DND-41 (cell line): Measurements from ENCODE around the gene CDH23.

Experiments used
- ATAC-seq: fragments of 200-7000 bp; cut with Tn5 transposase; 3 replicates; pipeline ENCODE4 v1.9.1; 2021; ENCODE audit warnings: low read depth; ENCODE audit not compliant: insufficient read depth
- DNase-seq: peaks from one replicate; pipeline ENCODE4 v3.0.0-alpha.2; 2020
- H2AFZ ChIP-seq: 2 replicates; pipeline ENCODE4 v1.6.0; 2012; ENCODE audit warnings: low read depth, low read length
- H3K27ac ChIP-seq: 2 replicates; pipeline ENCODE4 v1.5.1; 2012; ENCODE audit warnings: low read length, inconsistent platforms
- H3K27me3 ChIP-seq: fragments of 200-600 bp; sonication (generic); 2 replicates; pipeline ENCODE4 v1.6.0; 2012; ENCODE audit warnings: low read length, mild to moderate bottlenecking, inconsistent platforms; ENCODE audit not compliant: insufficient read depth, poor library complexity
- H3K36me3 ChIP-seq: 2 replicates; pipeline ENCODE4 v1.5.1; 2012; ENCODE audit warnings: low read length, inconsistent platforms; ENCODE audit not compliant: insufficient read depth
- H3K4me1 ChIP-seq: 2 replicates; pipeline ENCODE4 v1.5.1; 2012; ENCODE audit warnings: mild to moderate bottlenecking, low read length; ENCODE audit not compliant: insufficient read depth
- H3K4me2 ChIP-seq: 2 replicates; pipeline ENCODE4 v1.6.0; 2012; ENCODE audit warnings: mild to moderate bottlenecking, moderate library complexity, low read length, inconsistent platforms; ENCODE audit not compliant: insufficient read depth
- H3K4me3 ChIP-seq, 2 experiments: fragments of 200-600 bp in 1 of 2; shearing (Covaris generic) in 1 of 2; 2 replicates each; pipeline ENCODE4 v1.5.1; 2012 to 2016; ENCODE audit warnings: inconsistent platforms in 2 of 2, low read length in 2 of 2, mild to moderate bottlenecking in 2 of 2, low read depth in 1 of 2, moderate library complexity in 1 of 2
- H3K79me2 ChIP-seq: 2 replicates; pipeline ENCODE4 v1.6.0; 2012; ENCODE audit warnings: low read length, inconsistent platforms; ENCODE audit not compliant: insufficient read depth
- H3K9ac ChIP-seq: 2 replicates; pipeline ENCODE4 v1.6.0; 2012; ENCODE audit warnings: low read depth, mild to moderate bottlenecking, inconsistent platforms, low read length, moderate library complexity
- H3K9me3 ChIP-seq: 2 replicates; pipeline ENCODE4 v1.5.1; 2012; ENCODE audit warnings: low read length, moderate library complexity, mild to moderate bottlenecking, inconsistent platforms; ENCODE audit not compliant: insufficient read depth, severe bottlenecking
- H4K20me1 ChIP-seq: 2 replicates; pipeline ENCODE4 v1.6.0; 2012; ENCODE audit warnings: low read length; ENCODE audit not compliant: insufficient read depth
- EZH2 ChIP-seq: IDR thresholded peaks from 3 replicates; pipeline ENCODE4 v1.6.1; 2012; ENCODE audit warnings: borderline replicate concordance, low read depth, mild to moderate bottlenecking, moderate library complexity, low read length, inconsistent platforms; ENCODE audit not compliant: severe bottlenecking
- TF ChIP-seq, protein P1 (sequence below): IDR thresholded peaks from 2 replicates; pipeline ENCODE4 v1.5.1; 2012; ENCODE audit warnings: borderline replicate concordance, low read length, moderate library complexity, mild to moderate bottlenecking; ENCODE audit not compliant: poor library complexity, severe bottlenecking; ENCODE audit errors: extremely low read depth

The CDH23 gene

GRCh38 chr10:71555087-71555723 lies 158.5 kb downstream of the CDH23 start:
- no peaks in the 10 kb centered on the region for H3K4me1 ChIP-seq
- no peak for ATAC-seq
- no peak for TF ChIP-seq EZH2
- TF ChIP-seq, protein P1, sequence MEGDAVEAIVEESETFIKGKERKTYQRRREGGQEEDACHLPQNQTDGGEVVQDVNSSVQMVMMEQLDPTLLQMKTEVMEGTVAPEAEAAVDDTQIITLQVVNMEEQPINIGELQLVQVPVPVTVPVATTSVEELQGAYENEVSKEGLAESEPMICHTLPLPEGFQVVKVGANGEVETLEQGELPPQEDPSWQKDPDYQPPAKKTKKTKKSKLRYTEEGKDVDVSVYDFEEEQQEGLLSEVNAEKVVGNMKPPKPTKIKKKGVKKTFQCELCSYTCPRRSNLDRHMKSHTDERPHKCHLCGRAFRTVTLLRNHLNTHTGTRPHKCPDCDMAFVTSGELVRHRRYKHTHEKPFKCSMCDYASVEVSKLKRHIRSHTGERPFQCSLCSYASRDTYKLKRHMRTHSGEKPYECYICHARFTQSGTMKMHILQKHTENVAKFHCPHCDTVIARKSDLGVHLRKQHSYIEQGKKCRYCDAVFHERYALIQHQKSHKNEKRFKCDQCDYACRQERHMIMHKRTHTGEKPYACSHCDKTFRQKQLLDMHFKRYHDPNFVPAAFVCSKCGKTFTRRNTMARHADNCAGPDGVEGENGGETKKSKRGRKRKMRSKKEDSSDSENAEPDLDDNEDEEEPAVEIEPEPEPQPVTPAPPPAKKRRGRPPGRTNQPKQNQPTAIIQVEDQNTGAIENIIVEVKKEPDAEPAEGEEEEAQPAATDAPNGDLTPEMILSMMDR: no peak

GRCh38 chr10:71555724-71556119 lies 159.0 kb downstream of the CDH23 start:
- H3K36me3 ChIP-seq: no peaks in the 10 kb centered on the region
- no peak overlapping the region for H2AFZ ChIP-seq
- H4K20me1 ChIP-seq: no peaks in the 10 kb centered on the region; the same call in none of the 2 replicates
- peaks cover 30% of the 10 kb centered on the region for H3K27me3 ChIP-seq
- H3K27ac ChIP-seq: no peak overlapping the region
- H3K9me3 ChIP-seq: no peaks in the 10 kb centered on the region
- DNase-seq: no peak
- H3K79me2 ChIP-seq: no peaks in the 10 kb centered on the region
- H3K4me1 ChIP-seq: no peaks in the 10 kb centered on the region
- no peak overlapping the region for H3K4me3 ChIP-seq
- TF ChIP-seq, protein P1: no peak
- TF ChIP-seq EZH2: no peak
- ATAC-seq: 0 out of 3 replicates have a peak, but pooled peaks have one; percentile 33
- no peak overlapping the region for H3K4me2 ChIP-seq
- H3K9ac ChIP-seq: no peak overlapping the region

More at GRCh38 chr10:71555087-71555723, 158.5 kb downstream of the CDH23 start:
- no peaks in the 10 kb centered on the region for H3K36me3 ChIP-seq
- no peak for DNase-seq
- H2AFZ ChIP-seq: no peak overlapping the region
- no peak overlapping the region for H3K4me3 ChIP-seq
- H3K79me2 ChIP-seq: no peaks in the 10 kb centered on the region
- no peak overlapping the region for H3K9ac ChIP-seq
- no peak overlapping the region for H3K4me2 ChIP-seq
- H3K27me3 ChIP-seq: peaks cover 24% of the 10 kb centered on the region
- no peak overlapping the region for H3K27ac ChIP-seq
- H4K20me1 ChIP-seq: no peaks in the 10 kb centered on the region; the same call in none of the 2 replicates
- H3K9me3 ChIP-seq: no peaks in the 10 kb centered on the region

- no peaks in the 10 kb centered on the region for H3K36me3 ChIP-seq
- TF ChIP-seq EZH2: no peak
- ATAC-seq (no peak), DNase-seq (no peak)
- H3K9ac ChIP-seq: no peak overlapping the region
- H4K20me1 ChIP-seq: no peaks in the 10 kb centered on the region; the same call in 1 of the 2 replicates
- H3K4me1 ChIP-seq: no peaks in the 10 kb centered on the region
- no peak overlapping the region for H3K4me2 ChIP-seq
- H3K27ac ChIP-seq: no peak overlapping the region
- peaks cover 40% of the 10 kb centered on the region for H3K27me3 ChIP-seq
- H3K9me3 ChIP-seq: no peaks in the 10 kb centered on the region
- no peak overlapping the region for H3K4me3 ChIP-seq
- no peaks in the 10 kb centered on the region for H3K79me2 ChIP-seq
- no peak overlapping the region for H2AFZ ChIP-seq
Measured at GRCh38 chr10:71558991-71559390, 162.3 kb downstream of the CDH23 start.

- no peaks in the 10 kb centered on the region for H3K9me3 ChIP-seq
- ATAC-seq (no peak), DNase-seq (no peak)
- H3K36me3 ChIP-seq: no peaks in the 10 kb centered on the region
- TF ChIP-seq EZH2: no peak
- TF ChIP-seq, protein P1: no peak
- no peak overlapping the region for H3K27ac ChIP-seq
- no peaks in the 10 kb centered on the region for H3K4me1 ChIP-seq
- no peaks in the 10 kb centered on the region; the same call in 1 of the 2 replicates for H4K20me1 ChIP-seq
- no peak overlapping the region for H2AFZ ChIP-seq
- H3K27me3 ChIP-seq: peaks cover 34% of the 10 kb centered on the region
- no peak overlapping the region for H3K4me2 ChIP-seq
- no peaks in the 10 kb centered on the region for H3K79me2 ChIP-seq
- no peak overlapping the region for H3K4me3 ChIP-seq
- H3K9ac ChIP-seq: no peak overlapping the region
Measured at GRCh38 chr10:71561003-71561574, 164.4 kb downstream of the CDH23 start.
